Thoracic aorta (tissue), 2 donors: ENCODE measurements around the gene TREX2. TPM values are rescaled to one million over a fixed set of nuclear protein-coding genes. Genes with fewer than 3 reads are reported as not detected.

ENCODE experiments used
- ATAC-seq: fragments of 150-250 bp; one replicate; pipeline ENCODE4 v1.8.0; 2017; ENCODE audit warnings: low read depth; ENCODE audit not compliant: insufficient number of reproducible peaks, low FRiP score
- DNase-seq: peaks from one replicate; pipeline ENCODE4 v3.0.0-alpha.2; 2020; ENCODE audit warnings: low spot score
- H3K27ac ChIP-seq, 2 donors: fragments of 200-600 bp; sonication (generic); 1 replicate in 1 of 2; 2 replicates in 1 of 2; pipeline ENCODE4 v1.5.1; 2016; ENCODE audit warnings: mild to moderate bottlenecking in 2 of 2, moderate library complexity in 2 of 2
- H3K27me3 ChIP-seq: fragments of 200-600 bp; sonication (generic); replicated peaks from 2 replicates; pipeline ENCODE4 v1.6.0; 2016; ENCODE audit warnings: mild to moderate bottlenecking; ENCODE audit not compliant: insufficient read depth
- H3K36me3 ChIP-seq: fragments of 200-600 bp; sonication (generic); one replicate; pipeline ENCODE4 v1.5.1; 2016
- H3K4me1 ChIP-seq, 2 donors: fragments of 200-600 bp; sonication (generic); 1 replicate in 1 of 2; 2 replicates in 1 of 2; pipeline versions ENCODE4 v1.5.1 to v1.6.0; 2016; ENCODE audit warnings: low read depth in 2 of 2, mild to moderate bottlenecking in 1 of 2; ENCODE audit not compliant: control insufficient read depth in 1 of 2
- H3K4me3 ChIP-seq: fragments of 200-600 bp; sonication (generic); 2 replicates; pipeline ENCODE4 v1.5.1; 2016; ENCODE audit warnings: mild to moderate bottlenecking
- H3K9me3 ChIP-seq: fragments of 200-600 bp; sonication (generic); 2 replicates; pipeline ENCODE4 v1.5.1; 2016
- CTCF ChIP-seq: fragments of 200-600 bp; sonication (generic); IDR thresholded peaks from one replicate; pipeline ENCODE4 v1.5.1; 2019; ENCODE audit warnings: antibody characterized with exemption
- total RNA-seq, 2 donors: library from RNA; depleted of rRNA; stranded (reverse); fragments of >200 nt; gene quantifications; one replicate each; pipeline versions ENCODE4 v1.1.0 to v1.2.3, GENCODE V29; 2016

The TREX2 gene
- total RNA-seq, 2 donors from 2014 or later, result 22.1 to 24.8 TPM

GRCh38 chrX:153410373-153410772 lies 35.5 kb downstream of the TREX2 start:
- Histone ChIP-seq H3K4me1 (no peaks in the 10 kb centered on the region), H3K4me3 (no peak overlapping the region), H3K36me3 (no peaks in the 10 kb centered on the region), H3K27ac (no peak overlapping the region), H3K27me3 (no peaks in the 10 kb centered on the region), H3K9me3 (no peaks in the 10 kb centered on the region)
- no peak for TF ChIP-seq CTCF
- DNase-seq (no peak), ATAC-seq (no peak)

GRCh38 chrX:153409414-153410101 lies 36.3 kb downstream of the TREX2 start:
- no peaks in the 10 kb centered on the region for H3K4me1 ChIP-seq
- H3K27ac ChIP-seq, result no peak overlapping the region
- DNase-seq (no peak), ATAC-seq (no peak)
- H3K27me3 ChIP-seq, result no peaks in the 10 kb centered on the region
- no peaks in the 10 kb centered on the region for H3K9me3 ChIP-seq
- no peaks in the 10 kb centered on the region for H3K36me3 ChIP-seq
- no peak overlapping the region for H3K4me3 ChIP-seq
- TF ChIP-seq CTCF, result no peak

GRCh38 chrX:153408871-153409351 lies 36.9 kb downstream of the TREX2 start:
- Histone ChIP-seq H3K27ac (no peak overlapping the region), H3K27me3 (no peaks in the 10 kb centered on the region), H3K36me3 (no peaks in the 10 kb centered on the region), H3K9me3 (no peaks in the 10 kb centered on the region), H3K4me3 (no peak overlapping the region), H3K4me1 (no peaks in the 10 kb centered on the region)
- DNase-seq, result no peak
- TF ChIP-seq CTCF, result no peak
- ATAC-seq, result no peak

- ATAC-seq (no peak), DNase-seq (no peak)
- no peaks in the 10 kb centered on the region for H3K36me3 ChIP-seq
- H3K27ac ChIP-seq, result no peak overlapping the region
- no peaks in the 10 kb centered on the region for H3K9me3 ChIP-seq
- no peaks in the 10 kb centered on the region for H3K27me3 ChIP-seq
- no peak overlapping the region for H3K4me3 ChIP-seq
- TF ChIP-seq CTCF, result no peak
- H3K4me1 ChIP-seq, result no peaks in the 10 kb centered on the region
These were observed 37.6 kb downstream of the TREX2 start for GRCh38 chrX:153408221-153408721.

- no peaks in the 10 kb centered on the region for H3K9me3 ChIP-seq
- no peak overlapping the region for H3K4me3 ChIP-seq
- no peaks in the 10 kb centered on the region for H3K27me3 ChIP-seq
- no peak overlapping the region for H3K27ac ChIP-seq
- no peaks in the 10 kb centered on the region for H3K36me3 ChIP-seq
- DNase-seq, result no peak
- no peaks in the 10 kb centered on the region for H3K4me1 ChIP-seq
- no peak for TF ChIP-seq CTCF
- no peak for ATAC-seq
These were observed 38.1 kb downstream of the TREX2 start for GRCh38 chrX:153407736-153408135.
